Epithelial cell of proximal tubule (primary cell): ENCODE results near the gene TFDP2. TPM values are rescaled to one million over a fixed set of nuclear protein-coding genes. Genes with fewer than 3 reads are reported as not detected.
"Not testable (repeated sequence)": the region's sequence is repeated elsewhere in the genome, so short reads cannot be mapped to it uniquely, and the experiment has no call there.

ENCODE experiments used
- DNase-seq: peaks from one replicate; pipeline ENCODE4 v3.0.0-alpha.2; 2011; ENCODE audit warnings: low read depth
- H3K4me3 ChIP-seq: 2 replicates; pipeline ENCODE4 v1.5.1; 2011; ENCODE audit warnings: low read depth, mild to moderate bottlenecking, low read length
- total RNA-seq: library from RNA; depleted of rRNA; stranded (reverse); fragments of >200 nt; gene quantifications from 2 replicates; pipeline ENCODE4 v1.2.3, GENCODE V29; 2015
- TF ChIP-seq, protein P1 (sequence below): conservative IDR thresholded peaks from 2 replicates; pipeline ENCODE4 v1.5.1; 2012; ENCODE audit warnings: low read depth, mild to moderate bottlenecking, low read length

TFDP2 gene
- total RNA-seq, 1 donor from 2014 or later = 40.2 TPM

DNA sequence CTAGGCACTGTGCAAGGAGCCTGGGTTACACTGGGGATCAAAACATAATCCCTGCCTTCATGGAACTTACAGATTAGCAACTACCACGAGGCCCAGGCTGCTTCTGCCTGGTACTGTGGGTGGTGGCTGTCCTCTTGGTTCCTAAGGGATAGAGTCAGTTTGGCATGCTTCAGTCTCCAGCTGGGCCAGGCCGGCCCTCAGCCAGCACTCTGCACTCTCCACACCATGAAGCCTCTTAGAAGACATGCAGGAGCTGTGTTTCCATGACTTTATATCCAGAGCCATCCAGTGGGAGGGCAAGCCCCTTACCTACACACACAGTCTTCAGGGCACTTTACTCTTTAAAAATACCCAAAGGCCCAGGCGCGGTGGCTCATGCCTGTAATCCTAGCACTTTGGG lies 218.5 kb downstream of the TFDP2 start:
- TF ChIP-seq, protein P1, sequence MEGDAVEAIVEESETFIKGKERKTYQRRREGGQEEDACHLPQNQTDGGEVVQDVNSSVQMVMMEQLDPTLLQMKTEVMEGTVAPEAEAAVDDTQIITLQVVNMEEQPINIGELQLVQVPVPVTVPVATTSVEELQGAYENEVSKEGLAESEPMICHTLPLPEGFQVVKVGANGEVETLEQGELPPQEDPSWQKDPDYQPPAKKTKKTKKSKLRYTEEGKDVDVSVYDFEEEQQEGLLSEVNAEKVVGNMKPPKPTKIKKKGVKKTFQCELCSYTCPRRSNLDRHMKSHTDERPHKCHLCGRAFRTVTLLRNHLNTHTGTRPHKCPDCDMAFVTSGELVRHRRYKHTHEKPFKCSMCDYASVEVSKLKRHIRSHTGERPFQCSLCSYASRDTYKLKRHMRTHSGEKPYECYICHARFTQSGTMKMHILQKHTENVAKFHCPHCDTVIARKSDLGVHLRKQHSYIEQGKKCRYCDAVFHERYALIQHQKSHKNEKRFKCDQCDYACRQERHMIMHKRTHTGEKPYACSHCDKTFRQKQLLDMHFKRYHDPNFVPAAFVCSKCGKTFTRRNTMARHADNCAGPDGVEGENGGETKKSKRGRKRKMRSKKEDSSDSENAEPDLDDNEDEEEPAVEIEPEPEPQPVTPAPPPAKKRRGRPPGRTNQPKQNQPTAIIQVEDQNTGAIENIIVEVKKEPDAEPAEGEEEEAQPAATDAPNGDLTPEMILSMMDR = no peak
- H3K4me3 ChIP-seq = no peak overlapping the region
- DNase-seq = no peak

GRCh38 chr3:141929341-141929995 lies 219.9 kb downstream of the TFDP2 start:
- TF ChIP-seq, protein P1 = no peak
- no peak overlapping the region for H3K4me3 ChIP-seq
- no peak for DNase-seq

DNA sequence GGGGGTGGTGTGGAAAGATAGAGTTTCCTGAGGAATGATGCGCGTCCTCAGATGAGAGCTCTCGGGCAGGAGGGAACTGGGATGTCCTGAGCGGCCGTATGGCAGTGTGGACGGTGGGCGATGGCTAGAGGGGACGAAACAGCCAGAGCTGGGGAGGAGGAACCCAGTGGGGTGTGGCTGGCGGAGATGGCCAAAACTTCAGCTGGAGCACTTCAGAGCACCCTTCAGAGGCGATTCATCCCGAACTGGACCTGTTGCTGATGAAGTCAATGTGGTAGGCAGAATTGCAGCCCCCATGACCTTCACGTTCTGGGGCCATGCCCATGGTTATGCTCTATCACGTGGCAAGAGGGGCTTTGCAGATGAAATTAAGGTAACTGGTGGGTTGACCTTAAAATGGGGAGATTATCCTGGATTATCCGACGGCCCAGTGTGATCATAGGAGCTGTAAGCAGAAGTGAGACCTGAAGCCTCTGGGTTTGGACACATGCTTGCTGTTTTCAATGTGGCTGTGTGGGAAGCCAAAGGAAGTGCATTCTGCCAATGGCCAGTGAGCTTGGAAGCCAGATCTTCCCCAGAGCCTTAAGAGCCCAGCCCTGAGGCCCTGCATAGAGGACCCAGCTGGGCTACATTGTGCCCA lies 220.6 kb downstream of the TFDP2 start:
- TF ChIP-seq, protein P1 = no peak
- no peak for DNase-seq

DNA sequence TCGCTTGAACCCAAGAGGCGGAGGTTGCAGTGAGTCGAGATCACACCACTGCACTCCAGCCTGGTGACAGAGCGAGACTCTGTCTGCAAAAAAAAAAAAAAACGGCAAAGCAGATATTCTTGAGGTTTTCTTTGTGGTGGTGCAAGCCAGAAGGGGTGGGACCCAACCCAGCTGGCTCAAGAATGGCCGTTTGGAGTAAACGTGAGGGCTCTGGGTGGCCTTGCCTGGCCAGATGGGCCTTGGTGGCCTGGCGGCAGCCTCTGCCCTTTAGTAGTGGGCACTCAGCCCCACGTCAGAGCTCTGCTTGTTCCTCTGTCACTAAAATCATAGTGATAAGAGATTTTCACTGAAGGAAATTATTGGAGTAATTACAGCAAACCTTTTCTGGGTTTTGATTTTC lies 222.4 kb downstream of the TFDP2 start:
- TF ChIP-seq, protein P1 = no peak
- no peak overlapping the region for H3K4me3 ChIP-seq
- DNase-seq = no peak

More for the DNA sequence above, 220.6 kb downstream of the TFDP2 start:
- no peak overlapping the region for H3K4me3 ChIP-seq

DNA sequence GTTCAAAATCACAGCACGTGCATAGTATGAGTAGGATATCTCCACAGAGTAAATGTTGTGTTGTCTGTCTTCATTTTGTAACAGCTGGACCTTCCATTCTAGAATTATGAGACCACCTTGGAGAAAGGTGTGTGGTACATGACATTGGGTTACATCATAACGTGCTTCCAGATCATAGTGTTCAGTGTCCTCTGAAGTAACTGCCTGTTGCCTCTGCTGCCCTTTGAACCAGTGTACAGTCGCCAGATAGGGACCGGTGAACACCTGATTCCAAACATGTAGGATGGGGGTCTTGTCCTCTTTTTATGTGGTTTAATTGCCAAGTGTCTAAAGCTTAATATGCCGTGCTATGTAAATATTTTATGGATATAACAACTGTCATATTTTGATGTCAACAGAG lies 223.7 kb downstream of the TFDP2 start:
- not testable (repeated sequence) for DNase-seq, H3K4me3 ChIP-seq

DNA sequence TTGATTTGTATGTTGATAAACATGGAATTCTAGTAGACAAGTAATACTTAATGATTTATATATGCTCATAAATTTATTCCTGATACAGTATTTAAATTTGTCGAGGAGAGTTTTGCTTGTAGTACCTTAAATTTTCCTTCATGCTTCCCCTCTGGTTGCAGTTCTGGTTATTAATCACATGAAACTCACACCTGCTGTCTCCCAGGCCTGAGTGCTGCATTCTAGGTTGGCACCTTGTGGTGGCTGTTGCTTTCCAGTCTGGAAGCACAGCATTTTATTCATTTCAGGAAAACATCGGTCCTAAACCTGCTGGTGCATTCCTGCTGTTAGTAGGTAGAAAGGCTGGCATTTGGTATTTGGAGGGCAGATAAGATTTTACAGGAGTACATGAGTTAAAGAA lies 228.0 kb downstream of the TFDP2 start:
- H3K4me3 ChIP-seq = no peak overlapping the region
- TF ChIP-seq, protein P1 = no peak
- no peak for DNase-seq

DNA sequence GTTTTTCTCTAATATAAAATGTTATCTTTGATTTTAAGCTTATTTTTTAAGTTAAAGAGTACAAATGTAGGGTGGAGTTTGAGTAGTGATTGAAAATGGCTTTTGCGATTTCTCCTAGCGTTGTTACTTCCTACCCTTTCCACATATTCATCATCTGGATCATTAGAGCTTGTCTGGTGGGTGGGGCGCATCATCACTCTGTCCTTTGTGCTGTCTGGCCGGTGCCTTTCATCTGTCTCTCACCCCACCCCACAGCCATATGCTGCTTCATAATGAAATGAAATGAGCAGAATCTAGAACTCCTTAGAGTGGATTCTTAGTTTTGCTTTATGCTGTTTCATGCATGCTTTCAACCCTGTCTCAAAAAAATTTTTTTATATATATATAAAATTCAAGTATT lies 228.6 kb downstream of the TFDP2 start:
- no peak overlapping the region for H3K4me3 ChIP-seq
- TF ChIP-seq, protein P1 = no peak
- no peak for DNase-seq
